Stimulated activated CD4-positive, alpha-beta T cell treated with anti-CD3 and anti-CD28 coated beads, Interleukin-2, amount 100 ng/mL, for 48 hours (primary cell): ENCODE results near the gene KRTAP5-4.
A peak's percentile ranks its signal among the peaks of the same experiment; 100 is the strongest.
"Not testable (repeated sequence)": the region's sequence is repeated elsewhere in the genome, so short reads cannot be mapped to it uniquely, and the experiment has no call there.

Source experiments
- DNase-seq, 2 donors: peaks; one replicate each; pipeline ENCODE4 v3.0.0-alpha.2; 2020

KRTAP5-4 gene

GRCh38 chr11:1636291-1636950 is 14.5 kb upstream of the KRTAP5-4 start:
- no peak for DNase-seq

GRCh38 chr11:1633864-1634263 is 11.9 kb upstream of the KRTAP5-4 start:
- no peak for DNase-seq

DNA sequence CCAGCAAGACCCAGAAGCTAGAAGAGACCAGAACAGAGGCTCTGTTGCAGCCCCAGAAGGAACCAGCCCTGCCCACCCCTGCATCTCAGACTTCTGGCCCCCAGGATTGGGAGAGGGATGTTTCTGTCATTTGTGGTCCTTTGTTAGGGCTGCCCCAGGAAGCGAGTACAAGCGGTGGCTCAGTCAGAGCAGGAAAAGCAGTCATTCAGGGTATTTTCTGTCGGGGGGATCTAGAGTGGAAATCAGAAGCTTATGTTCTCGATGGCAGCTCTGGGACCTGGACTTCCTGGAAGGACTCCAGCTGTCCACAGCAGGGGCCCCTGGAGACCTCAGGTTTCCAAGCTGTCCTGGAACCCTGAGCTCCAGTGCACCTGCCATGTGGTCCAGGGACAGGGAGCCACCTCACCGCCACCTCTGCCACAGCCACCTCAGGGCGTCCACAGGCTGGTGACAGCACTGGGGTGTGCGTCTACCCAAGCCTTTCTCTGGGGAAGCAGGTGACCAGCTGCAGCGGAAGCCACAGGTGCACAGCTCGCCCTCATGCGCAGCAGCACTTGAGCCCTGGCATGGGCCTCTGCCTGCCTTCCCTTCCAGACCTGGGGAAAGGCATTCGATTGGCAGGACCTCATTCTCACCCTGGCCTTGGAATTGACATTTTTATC is 10.2 kb upstream of the KRTAP5-4 start:
- no peak for DNase-seq

GRCh38 chr11:1631066-1631568 is 9.2 kb upstream of the KRTAP5-4 start:
- DNase-seq: no peak

- no peak for DNase-seq
Observed at GRCh38 chr11:1630271-1630670, 8.3 kb upstream of the KRTAP5-4 start.

DNA sequence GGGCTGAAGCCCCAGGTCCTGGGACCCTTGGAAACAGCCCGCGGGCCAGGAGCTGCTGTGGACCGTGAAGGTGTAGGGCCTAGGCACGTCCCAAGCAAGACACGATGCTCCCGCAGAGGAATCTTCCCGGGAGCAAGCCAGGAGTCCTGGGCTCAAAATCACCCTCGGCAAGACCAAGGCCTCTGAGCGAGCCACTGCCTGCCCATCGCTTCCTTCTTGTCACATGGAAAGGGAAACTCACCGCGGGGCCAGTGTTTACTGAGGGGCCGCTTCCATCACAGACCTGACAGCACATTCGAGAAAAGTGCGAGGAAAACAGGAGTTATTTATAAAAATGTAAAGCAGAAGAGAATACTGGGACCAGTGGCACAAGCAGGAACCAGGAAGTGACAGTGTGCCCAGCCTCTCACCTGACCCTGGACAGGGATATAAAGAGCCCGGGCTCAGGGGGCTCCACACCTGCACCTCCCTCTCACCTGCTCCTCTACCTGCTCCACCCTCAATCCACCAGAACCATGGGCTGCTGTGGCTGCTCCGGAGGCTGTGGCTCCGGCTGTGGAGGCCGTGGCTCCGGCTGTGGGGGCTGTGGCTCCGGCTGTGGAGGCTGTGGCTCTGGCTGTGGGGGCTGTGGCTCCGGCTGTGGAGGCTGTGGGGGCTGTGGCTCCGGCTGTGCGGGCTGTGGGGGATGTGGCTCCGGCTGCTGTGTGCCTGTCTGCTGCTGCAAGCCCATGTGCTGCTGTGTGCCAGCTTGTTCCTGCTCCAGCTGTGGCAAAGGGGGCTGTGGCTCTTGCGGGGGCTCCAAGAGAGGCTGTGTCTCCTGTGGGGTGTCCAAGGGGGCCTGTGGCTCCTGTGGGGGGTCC is 7.6 kb upstream of the KRTAP5-4 start, which contains the start of gene KRTAP5-5:
KRTAP5-5 (plus strand) TSS at position 450 of the 860 bp plus-strand sequence; CDS start at position 516, 66 bp downstream.
- DNase-seq: no peak

DNA sequence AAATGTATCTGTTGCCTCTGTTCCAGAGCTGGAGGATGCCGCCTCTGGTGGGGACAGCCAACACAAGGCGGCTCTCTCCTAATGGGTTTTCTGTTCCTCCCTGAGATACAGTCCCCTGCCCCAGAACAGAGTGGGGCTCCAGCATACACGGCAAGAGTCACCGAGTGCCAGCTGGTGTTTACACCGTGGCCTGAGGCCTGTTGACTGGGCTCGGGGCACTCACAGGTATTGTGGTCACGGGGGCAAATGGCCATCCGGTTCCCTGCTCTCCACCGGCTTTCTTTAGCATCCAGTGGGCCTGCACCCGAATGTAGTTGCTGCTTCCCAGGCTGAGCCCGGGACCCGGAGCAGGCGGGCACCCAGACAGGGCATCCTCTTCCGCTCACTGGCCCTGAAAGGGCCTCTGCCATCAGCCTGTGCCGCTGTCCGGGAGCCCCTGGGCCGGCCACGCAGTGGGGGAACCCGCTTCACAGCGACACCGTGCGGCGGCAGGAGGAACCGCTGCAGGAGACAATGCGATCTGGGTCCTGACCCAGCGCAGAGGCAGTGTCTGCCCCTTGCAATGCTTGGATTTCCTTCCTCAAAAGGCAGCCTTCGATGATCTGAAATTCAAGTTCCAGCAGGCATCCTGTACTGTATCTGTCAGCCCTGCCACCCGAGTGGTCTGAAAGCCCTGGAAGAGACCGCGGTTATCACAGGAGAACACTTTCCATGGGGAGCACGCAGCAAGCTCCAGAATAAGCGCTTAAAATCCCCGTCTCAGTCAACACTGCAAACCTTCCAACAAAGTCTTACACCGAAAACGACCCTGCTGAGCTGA is 6.8 kb upstream of the KRTAP5-4 start:
- peak; percentile 60 to 71 for DNase-seq

DNA sequence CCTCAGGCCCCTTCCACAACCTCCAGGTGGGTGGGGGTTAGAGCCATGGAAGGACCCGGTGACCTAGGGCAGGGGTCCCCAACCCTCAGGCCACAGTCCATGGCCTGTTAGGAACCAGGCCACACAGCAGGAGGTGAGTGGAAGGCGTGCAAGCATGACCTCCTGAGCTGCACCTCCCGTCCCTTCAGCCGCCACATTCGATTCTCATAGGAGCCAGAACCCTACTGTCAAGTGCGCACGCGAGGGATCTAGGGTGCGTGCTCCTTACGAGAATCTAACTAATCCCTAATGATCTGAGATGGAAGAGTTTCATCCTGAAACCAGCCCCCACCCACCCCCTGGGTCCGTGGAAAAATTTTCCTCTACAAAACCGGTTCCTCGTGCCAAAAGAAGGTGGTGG is 3.6 kb upstream of the KRTAP5-4 start:
- DNase-seq: no peak

DNA sequence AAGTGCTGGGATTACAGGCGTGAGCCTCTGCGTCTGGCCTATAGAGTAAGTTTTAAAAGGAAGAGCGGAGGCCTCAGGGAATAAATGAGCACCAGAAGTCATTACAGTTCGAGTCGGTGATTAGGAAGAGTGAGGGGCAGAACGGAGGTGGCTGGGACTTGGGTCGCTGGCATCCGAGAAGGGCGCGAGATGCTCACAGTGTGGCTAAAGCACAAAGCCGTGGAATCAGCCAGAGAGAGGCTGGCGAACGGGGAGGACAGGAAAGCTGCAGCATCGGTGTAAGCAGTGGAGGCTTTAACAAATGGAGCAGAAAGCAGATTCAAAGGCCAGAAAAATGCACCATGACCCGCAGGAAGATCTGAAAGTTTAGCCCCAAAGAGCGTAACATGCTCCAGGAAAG is 2.7 kb upstream of the KRTAP5-4 start:
- DNase-seq: no peak

DNA sequence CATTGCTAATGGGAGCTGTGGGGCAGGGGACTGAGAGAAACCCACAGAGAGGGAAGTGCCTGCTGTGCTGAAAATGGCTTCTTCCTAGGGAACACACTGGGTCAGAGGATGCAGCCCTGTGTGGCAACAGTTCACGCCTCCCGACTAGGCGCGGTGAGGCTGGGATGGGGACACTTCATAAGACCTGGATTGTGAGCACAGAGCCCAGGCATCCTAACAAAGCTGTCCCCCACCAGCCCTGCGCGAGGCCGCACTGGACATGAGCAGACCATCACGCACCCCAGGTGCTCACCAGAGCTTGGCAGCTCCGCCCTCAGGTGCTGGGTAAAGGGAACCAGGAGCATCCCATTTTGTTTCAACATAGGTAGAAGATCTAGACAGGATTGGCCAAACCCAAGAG is 1.8 kb upstream of the KRTAP5-4 start:
- DNase-seq: no peak

DNA sequence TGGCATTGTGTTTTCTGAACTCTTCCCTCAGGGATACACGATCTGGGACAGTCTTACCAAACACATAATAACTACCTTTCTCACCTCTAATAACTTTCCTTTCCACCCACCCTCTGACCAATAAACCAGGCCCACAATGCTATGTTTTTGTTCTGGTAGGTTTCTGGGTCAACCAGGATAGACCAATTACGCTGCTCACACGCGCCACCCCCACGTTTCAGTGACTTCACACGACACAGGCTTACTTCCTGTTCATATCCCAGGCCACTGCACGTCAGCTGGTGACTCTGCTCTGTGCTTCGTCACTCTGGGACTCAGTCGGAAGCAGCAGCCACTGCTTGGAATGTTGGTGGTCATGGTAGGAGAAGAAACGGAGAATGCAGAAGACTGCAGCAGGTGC is 2.5 kb downstream of the KRTAP5-4 start:
- no peak for DNase-seq

GRCh38 chr11:1618231-1618630 is 3.7 kb downstream of the KRTAP5-4 start:
- DNase-seq: no peak

GRCh38 chr11:1608363-1608762 is 13.6 kb downstream of the KRTAP5-4 start, which contains the start of gene KRTAP5-3:
KRTAP5-3 (minus strand) TSS chr11:1608463; CDS start chr11:1608385, 78 bp downstream.
- no peak for DNase-seq

- not testable (repeated sequence) for DNase-seq
Observed at GRCh38 chr11:1607901-1608300, 14.0 kb downstream of the KRTAP5-4 start.

- not testable (repeated sequence) for DNase-seq
Observed at GRCh38 chr11:1607156-1607845, 14.6 kb downstream of the KRTAP5-4 start.

DNA sequence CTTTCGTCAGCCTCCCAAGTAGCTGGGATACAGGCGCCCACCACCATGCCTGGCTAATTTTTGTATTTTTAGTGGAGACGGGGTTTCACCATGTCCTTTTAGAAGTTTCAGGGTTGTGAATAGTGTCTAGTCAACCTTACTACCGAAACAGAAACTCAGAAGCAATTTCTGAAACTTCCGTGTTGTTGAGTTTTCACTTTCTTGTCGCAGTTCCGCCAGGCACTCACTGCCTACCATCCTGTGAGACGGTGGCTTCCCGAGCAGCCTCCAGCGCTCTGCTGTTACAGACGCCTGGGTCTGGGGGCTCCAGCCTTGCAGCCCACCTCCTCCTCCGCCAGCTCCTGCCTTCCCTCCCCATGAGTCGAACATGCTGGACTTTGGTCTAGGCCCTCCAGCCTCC is 16.0 kb downstream of the KRTAP5-4 start:
- DNase-seq: not testable (repeated sequence)

DNA sequence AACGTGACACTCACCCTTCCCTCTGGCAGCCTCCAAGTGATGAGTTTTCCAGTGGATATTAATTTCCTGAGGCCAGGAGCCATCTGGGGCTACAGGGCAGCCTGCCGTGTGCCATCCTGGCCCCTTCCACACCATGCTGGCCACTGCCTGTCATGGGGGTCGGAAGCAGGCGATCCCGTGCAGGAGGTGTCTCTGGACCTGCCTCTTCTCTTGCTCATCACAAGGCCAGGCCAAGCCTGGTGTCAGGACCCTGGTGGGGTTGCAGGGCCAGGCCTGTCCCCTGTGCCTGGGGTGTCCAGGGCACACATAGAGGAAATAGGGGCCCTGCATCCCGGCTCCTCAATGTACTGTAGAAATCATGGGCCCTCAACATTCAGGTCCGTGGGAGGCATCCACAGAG is 17.2 kb downstream of the KRTAP5-4 start:
- no peak for DNase-seq

- no peak for DNase-seq
Observed at GRCh38 chr11:1604181-1604580, 17.8 kb downstream of the KRTAP5-4 start.

- DNase-seq: no peak
Observed at GRCh38 chr11:1603629-1604028, 18.3 kb downstream of the KRTAP5-4 start.

DNA sequence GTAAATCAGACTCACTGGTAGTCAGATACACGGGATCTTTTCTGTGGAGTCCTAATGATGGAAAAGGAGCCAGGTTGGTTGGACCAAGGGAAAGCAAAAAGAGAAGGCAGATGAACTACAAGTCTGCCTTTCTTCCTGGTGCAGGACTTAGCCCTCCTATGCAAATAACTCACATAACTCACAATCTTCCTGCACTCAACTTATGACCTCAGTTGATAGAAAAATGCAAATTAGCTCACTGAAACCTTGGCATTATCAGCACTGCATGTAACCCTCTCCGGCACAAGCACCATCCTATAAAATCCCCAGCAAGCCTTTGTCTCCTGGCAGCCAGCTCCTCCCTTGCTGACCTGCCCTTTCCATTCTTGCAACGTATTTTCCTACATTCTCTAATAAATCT is 20.3 kb downstream of the KRTAP5-4 start:
- DNase-seq: not testable (repeated sequence)

- DNase-seq: no peak
Observed at GRCh38 chr11:1600626-1601025, 21.3 kb downstream of the KRTAP5-4 start.

DNA sequence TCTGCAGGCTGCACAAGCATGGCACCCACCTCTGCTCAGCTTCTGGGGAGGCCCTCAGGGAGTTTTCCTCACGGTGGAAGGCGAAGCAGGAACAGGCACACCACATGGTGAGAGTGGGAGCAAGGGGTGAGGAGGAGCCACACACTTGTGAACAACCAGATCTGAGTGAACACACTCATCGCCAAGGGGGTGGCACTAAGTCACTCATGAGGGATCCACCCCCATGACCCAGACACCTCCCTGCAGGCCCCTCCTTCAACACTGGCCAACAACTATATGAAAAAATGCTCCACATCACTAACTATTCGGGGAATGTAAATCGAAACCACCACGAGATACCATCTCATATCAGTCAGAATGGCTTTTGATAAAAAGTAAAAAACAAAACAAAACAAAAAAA is 23.1 kb downstream of the KRTAP5-4 start:
- DNase-seq: no peak
